HEK293 (cell line): Measurements from ENCODE around the gene CDYL2.

ENCODE experiments used
- BCL11A ChIP-seq: fragments of 450-650 bp; formaldehyde crosslinking; IDR thresholded peaks from 2 replicates; pipeline ENCODE4 v1.5.1; 2016; ENCODE audit warnings: low read depth, missing biosample characterization, missing genetic modification characterization
- GLIS2 ChIP-seq: fragments of 450-650 bp; formaldehyde crosslinking; IDR thresholded peaks from 2 replicates; pipeline ENCODE4 v1.5.1; 2016; ENCODE audit warnings: missing biosample characterization, missing genetic modification characterization
- HOXA7 ChIP-seq: sonication (generic); formaldehyde crosslinking; IDR thresholded peaks from 2 replicates; pipeline ENCODE4 v1.8.1; 2022; ENCODE audit warnings: missing genetic modification reagents, borderline replicate concordance
- KLF16 ChIP-seq: fragments of 450-650 bp; formaldehyde crosslinking; IDR thresholded peaks from 2 replicates; pipeline ENCODE4 v1.5.1; 2017; ENCODE audit warnings: missing biosample characterization, missing genetic modification characterization
- SETDB1 ChIP-seq: IDR thresholded peaks from one replicate; pipeline ENCODE4 v1.6.1; 2017; ENCODE audit warnings: mild to moderate bottlenecking, low read length, moderate library complexity, mixed read lengths; ENCODE audit not compliant: insufficient read length
- ZBTB48 ChIP-seq: fragments of 450-650 bp; formaldehyde crosslinking; IDR thresholded peaks from 2 replicates; pipeline ENCODE4 v1.5.1; 2016; ENCODE audit warnings: missing biosample characterization, missing genetic modification characterization
- ZFP69B ChIP-seq: fragments of 450-650 bp; formaldehyde crosslinking; IDR thresholded peaks from 2 replicates; pipeline ENCODE4 v1.5.1; 2016; ENCODE audit warnings: missing biosample characterization, missing genetic modification characterization
- ZNF112 ChIP-seq: fragments of 450-650 bp; formaldehyde crosslinking; IDR thresholded peaks from 2 replicates; pipeline ENCODE4 v1.5.0; 2017; ENCODE audit warnings: missing biosample characterization, missing genetic modification characterization
- ZNF146 ChIP-seq: fragments of 450-650 bp; formaldehyde crosslinking; IDR thresholded peaks from 2 replicates; pipeline ENCODE4 v1.5.1; 2016; ENCODE audit warnings: missing biosample characterization, missing genetic modification characterization
- ZNF19 ChIP-seq: fragments of 450-650 bp; formaldehyde crosslinking; IDR thresholded peaks from 2 replicates; pipeline ENCODE4; 2016; ENCODE audit warnings: missing biosample characterization, missing genetic modification characterization, low read depth
- ZNF23 ChIP-seq: fragments of 450-650 bp; formaldehyde crosslinking; IDR thresholded peaks from 2 replicates; pipeline ENCODE4 v1.5.1; 2016; ENCODE audit warnings: missing biosample characterization, missing genetic modification characterization, borderline replicate concordance
- ZNF248 ChIP-seq: fragments of 450-650 bp; formaldehyde crosslinking; IDR thresholded peaks from 2 replicates; pipeline ENCODE4 v1.5.1; 2017; ENCODE audit warnings: missing biosample characterization, missing genetic modification characterization
- ZNF302 ChIP-seq: fragments of 450-650 bp; formaldehyde crosslinking; IDR thresholded peaks from 2 replicates; pipeline ENCODE4 v1.5.1; 2016; ENCODE audit warnings: missing biosample characterization, missing genetic modification characterization, low read depth
- ZNF394 ChIP-seq: fragments of 450-650 bp; formaldehyde crosslinking; IDR thresholded peaks from 2 replicates; pipeline ENCODE4 v1.5.1; 2016; ENCODE audit warnings: missing biosample characterization, missing genetic modification characterization, mild to moderate bottlenecking, moderate library complexity, borderline replicate concordance
- ZNF416 ChIP-seq: fragments of 450-650 bp; formaldehyde crosslinking; IDR thresholded peaks from 2 replicates; pipeline ENCODE4 v1.5.1; 2016; ENCODE audit warnings: missing biosample characterization, missing genetic modification characterization
- ZNF501 ChIP-seq: fragments of 450-650 bp; formaldehyde crosslinking; IDR thresholded peaks from 2 replicates; pipeline ENCODE4 v1.5.1; 2016; ENCODE audit warnings: missing biosample characterization, missing genetic modification characterization
- ZNF521 ChIP-seq: fragments of 450-650 bp; formaldehyde crosslinking; IDR thresholded peaks from 2 replicates; pipeline ENCODE4 v1.5.1; 2017; ENCODE audit warnings: missing biosample characterization, mild to moderate bottlenecking, missing genetic modification characterization
- ZNF555 ChIP-seq: fragments of 450-650 bp; formaldehyde crosslinking; conservative IDR thresholded peaks from 2 replicates; pipeline ENCODE4 v1.5.1; 2017; ENCODE audit warnings: missing biosample characterization, mild to moderate bottlenecking, missing genetic modification characterization, inconsistent platforms
- ZNF600 ChIP-seq: fragments of 450-650 bp; formaldehyde crosslinking; IDR thresholded peaks from 2 replicates; pipeline ENCODE4 v1.5.1; 2016; ENCODE audit warnings: missing biosample characterization, missing genetic modification characterization
- ZNF791 ChIP-seq: fragments of 450-650 bp; formaldehyde crosslinking; IDR thresholded peaks from 2 replicates; pipeline ENCODE4 v1.5.1; 2016; ENCODE audit warnings: missing biosample characterization, missing genetic modification characterization
- ZNF837 ChIP-seq: fragments of 450-650 bp; formaldehyde crosslinking; IDR thresholded peaks from 2 replicates; pipeline ENCODE4 v1.5.1; 2016; ENCODE audit warnings: missing biosample characterization, missing genetic modification characterization
- TF ChIP-seq, protein P1 (sequence below): fragments of 450-650 bp; formaldehyde crosslinking; IDR thresholded peaks from 2 replicates; pipeline ENCODE4 v1.5.1; 2016; ENCODE audit warnings: missing biosample characterization, missing genetic modification characterization
- TF ChIP-seq, protein P2 (sequence below): fragments of 450-650 bp; formaldehyde crosslinking; IDR thresholded peaks from 2 replicates; pipeline ENCODE4 v1.5.1; 2016; ENCODE audit warnings: missing biosample characterization, missing genetic modification characterization
- TF ChIP-seq, protein P3 (sequence below): fragments of 450-650 bp; formaldehyde crosslinking; IDR thresholded peaks from 2 replicates; pipeline ENCODE4 v1.5.1; 2016; ENCODE audit warnings: missing biosample characterization, missing genetic modification characterization
- TF ChIP-seq, protein P4 (sequence below): IDR thresholded peaks from 2 replicates; pipeline ENCODE4 v1.6.1; 2011; ENCODE audit warnings: mild to moderate bottlenecking, low read depth, low read length, borderline replicate concordance
- TF ChIP-seq, protein P5 (sequence below): fragments of 450-650 bp; IDR thresholded peaks from 2 replicates; pipeline ENCODE4 v1.5.1; 2018; ENCODE audit warnings: missing biosample characterization, mild to moderate bottlenecking, missing genetic modification characterization
- TF ChIP-seq, protein P6 (sequence below): fragments of 450-650 bp; formaldehyde crosslinking; IDR thresholded peaks from 2 replicates; pipeline ENCODE4 v1.5.1; 2016; ENCODE audit warnings: missing biosample characterization, missing genetic modification characterization, borderline replicate concordance

CDYL2 gene

DNA sequence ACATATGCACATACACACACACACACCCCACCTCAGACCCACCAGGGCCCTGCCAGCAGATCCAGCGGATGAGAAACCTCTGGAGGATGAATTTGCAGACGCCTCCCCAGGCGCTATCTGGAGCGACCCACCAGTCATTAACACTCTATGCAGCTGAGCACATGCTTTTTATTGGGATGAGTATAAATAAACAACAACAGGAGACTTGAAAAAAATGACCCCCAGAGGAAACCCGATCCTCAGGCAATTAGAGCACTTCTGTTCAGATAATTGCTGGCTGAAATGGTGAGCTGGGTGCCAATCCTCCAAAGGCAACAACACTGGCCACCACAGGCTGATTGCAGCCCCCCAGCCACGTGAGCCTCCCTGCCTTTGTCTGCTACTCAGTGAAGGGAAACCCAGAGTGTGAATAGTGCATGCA lies 230.7 kb downstream of the CDYL2 start (continued):
- TF ChIP-seq ZNF791 = no peak
- TF ChIP-seq, protein P1, sequence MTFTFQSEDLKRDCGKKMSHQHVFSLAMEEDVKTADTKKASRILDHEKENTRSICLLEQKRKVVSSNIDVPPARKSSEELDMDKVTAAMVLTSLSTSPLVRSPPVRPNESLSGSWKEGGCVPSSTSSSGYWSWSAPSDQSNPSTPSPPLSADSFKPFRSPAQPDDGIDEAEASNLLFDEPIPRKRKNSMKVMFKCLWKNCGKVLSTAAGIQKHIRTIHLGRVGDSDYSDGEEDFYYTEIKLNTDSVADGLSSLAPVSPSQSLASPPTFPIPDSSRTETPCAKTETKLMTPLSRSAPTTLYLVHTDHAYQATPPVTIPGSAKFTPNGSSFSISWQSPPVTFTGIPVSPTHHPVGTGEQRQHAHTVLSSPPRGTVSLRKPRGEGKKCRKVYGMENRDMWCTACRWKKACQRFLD = no peak
- TF ChIP-seq, protein P2, sequence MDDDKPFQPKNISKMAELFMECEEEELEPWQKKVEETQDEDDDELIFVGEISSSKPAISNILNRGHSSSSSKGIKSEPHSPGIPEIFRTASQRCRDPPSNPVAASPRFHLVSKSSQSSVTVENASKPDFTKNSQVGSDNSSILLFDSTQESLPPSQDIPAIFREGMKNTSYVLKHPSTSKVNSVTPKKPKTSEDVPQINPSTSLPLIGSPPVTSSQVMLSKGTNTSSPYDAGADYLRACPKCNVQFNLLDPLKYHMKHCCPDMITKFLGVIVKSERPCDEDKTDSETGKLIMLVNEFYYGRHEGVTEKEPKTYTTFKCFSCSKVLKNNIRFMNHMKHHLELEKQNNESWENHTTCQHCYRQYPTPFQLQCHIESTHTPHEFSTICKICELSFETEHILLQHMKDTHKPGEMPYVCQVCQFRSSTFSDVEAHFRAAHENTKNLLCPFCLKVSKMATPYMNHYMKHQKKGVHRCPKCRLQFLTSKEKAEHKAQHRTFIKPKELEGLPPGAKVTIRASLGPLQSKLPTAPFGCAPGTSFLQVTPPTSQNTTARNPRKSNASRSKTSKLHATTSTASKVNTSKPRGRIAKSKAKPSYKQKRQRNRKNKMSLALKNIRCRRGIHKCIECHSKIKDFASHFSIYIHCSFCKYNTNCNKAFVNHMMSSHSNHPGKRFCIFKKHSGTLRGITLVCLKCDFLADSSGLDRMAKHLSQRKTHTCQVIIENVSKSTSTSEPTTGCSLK (tag by site-specific recombination) = no peak
- TF ChIP-seq ZNF521 (tag by site-specific recombination) = no peak
- TF ChIP-seq ZNF555 (tag by site-specific recombination) = no peak
- TF ChIP-seq ZNF394 (tag by site-specific recombination) = no peak; the same call in 1 of the 2 replicates
- TF ChIP-seq HOXA7 (CRISPR knock-in tag) = no peak
- no peak for TF ChIP-seq ZNF23
- peak; percentile 74 for TF ChIP-seq ZBTB48 (tag by site-specific recombination)
- TF ChIP-seq ZNF302 (tag by site-specific recombination) = no peak
- TF ChIP-seq, protein P3, sequence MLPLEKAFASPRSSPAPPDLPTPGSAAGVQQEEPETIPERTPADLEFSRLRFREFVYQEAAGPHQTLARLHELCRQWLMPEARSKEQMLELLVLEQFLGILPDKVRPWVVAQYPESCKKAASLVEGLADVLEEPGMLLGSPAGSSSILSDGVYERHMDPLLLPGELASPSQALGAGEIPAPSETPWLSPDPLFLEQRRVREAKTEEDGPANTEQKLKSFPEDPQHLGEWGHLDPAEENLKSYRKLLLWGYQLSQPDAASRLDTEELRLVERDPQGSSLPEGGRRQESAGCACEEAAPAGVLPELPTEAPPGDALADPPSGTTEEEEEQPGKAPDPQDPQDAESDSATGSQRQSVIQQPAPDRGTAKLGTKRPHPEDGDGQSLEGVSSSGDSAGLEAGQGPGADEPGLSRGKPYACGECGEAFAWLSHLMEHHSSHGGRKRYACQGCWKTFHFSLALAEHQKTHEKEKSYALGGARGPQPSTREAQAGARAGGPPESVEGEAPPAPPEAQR (tag by site-specific recombination) = 0 out of 2 replicates have a peak, but pooled peaks have one; percentile 23
- TF ChIP-seq SETDB1 = no peak
- TF ChIP-seq, protein P4, sequence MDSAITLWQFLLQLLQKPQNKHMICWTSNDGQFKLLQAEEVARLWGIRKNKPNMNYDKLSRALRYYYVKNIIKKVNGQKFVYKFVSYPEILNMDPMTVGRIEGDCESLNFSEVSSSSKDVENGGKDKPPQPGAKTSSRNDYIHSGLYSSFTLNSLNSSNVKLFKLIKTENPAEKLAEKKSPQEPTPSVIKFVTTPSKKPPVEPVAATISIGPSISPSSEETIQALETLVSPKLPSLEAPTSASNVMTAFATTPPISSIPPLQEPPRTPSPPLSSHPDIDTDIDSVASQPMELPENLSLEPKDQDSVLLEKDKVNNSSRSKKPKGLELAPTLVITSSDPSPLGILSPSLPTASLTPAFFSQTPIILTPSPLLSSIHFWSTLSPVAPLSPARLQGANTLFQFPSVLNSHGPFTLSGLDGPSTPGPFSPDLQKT = no peak
- TF ChIP-seq, protein P5, sequence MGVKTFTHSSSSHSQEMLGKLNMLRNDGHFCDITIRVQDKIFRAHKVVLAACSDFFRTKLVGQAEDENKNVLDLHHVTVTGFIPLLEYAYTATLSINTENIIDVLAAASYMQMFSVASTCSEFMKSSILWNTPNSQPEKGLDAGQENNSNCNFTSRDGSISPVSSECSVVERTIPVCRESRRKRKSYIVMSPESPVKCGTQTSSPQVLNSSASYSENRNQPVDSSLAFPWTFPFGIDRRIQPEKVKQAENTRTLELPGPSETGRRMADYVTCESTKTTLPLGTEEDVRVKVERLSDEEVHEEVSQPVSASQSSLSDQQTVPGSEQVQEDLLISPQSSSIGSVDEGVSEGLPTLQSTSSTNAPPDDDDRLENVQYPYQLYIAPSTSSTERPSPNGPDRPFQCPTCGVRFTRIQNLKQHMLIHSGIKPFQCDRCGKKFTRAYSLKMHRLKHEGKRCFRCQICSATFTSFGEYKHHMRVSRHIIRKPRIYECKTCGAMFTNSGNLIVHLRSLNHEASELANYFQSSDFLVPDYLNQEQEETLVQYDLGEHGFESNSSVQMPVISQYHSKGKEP (tag by site-specific recombination) = peak; percentile 88
- no peak for TF ChIP-seq GLIS2 (tag by site-specific recombination)
- TF ChIP-seq ZNF112 (tag by site-specific recombination) = no peak
- peak; percentile 65; the same call in 1 of the 2 replicates for TF ChIP-seq ZNF19
- TF ChIP-seq ZNF501 (tag by site-specific recombination) = no peak
- peak; percentile 82 for TF ChIP-seq KLF16 (tag by site-specific recombination)
- TF ChIP-seq ZFP69B (tag by site-specific recombination) = peak; percentile 43; the same call in 1 of the 2 replicates
- TF ChIP-seq ZNF416 (tag by site-specific recombination) = no peak
- no peak for TF ChIP-seq BCL11A (tag by site-specific recombination)
- no peak for TF ChIP-seq ZNF600
- no peak for TF ChIP-seq ZNF837 (tag by site-specific recombination)
- TF ChIP-seq, protein P6, sequence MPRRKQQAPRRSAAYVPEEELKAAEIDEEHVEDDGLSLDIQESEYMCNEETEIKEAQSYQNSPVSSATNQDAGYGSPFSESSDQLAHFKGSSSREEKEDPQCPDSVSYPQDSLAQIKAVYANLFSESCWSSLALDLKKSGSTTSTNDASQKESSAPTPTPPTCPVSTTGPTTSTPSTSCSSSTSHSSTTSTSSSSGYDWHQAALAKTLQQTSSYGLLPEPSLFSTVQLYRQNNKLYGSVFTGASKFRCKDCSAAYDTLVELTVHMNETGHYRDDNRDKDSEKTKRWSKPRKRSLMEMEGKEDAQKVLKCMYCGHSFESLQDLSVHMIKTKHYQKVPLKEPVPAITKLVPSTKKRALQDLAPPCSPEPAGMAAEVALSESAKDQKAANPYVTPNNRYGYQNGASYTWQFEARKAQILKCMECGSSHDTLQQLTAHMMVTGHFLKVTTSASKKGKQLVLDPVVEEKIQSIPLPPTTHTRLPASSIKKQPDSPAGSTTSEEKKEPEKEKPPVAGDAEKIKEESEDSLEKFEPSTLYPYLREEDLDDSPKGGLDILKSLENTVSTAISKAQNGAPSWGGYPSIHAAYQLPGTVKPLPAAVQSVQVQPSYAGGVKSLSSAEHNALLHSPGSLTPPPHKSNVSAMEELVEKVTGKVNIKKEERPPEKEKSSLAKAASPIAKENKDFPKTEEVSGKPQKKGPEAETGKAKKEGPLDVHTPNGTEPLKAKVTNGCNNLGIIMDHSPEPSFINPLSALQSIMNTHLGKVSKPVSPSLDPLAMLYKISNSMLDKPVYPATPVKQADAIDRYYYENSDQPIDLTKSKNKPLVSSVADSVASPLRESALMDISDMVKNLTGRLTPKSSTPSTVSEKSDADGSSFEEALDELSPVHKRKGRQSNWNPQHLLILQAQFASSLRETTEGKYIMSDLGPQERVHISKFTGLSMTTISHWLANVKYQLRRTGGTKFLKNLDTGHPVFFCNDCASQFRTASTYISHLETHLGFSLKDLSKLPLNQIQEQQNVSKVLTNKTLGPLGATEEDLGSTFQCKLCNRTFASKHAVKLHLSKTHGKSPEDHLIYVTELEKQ (tag by site-specific recombination) = peak; percentile 78; the same call in 1 of the 2 replicates
- TF ChIP-seq ZNF146 = no peak
- no peak for TF ChIP-seq ZNF248 (tag by site-specific recombination)
